ENCODE results near the gene ZBTB20.

ZBTB20 gene

DNA sequence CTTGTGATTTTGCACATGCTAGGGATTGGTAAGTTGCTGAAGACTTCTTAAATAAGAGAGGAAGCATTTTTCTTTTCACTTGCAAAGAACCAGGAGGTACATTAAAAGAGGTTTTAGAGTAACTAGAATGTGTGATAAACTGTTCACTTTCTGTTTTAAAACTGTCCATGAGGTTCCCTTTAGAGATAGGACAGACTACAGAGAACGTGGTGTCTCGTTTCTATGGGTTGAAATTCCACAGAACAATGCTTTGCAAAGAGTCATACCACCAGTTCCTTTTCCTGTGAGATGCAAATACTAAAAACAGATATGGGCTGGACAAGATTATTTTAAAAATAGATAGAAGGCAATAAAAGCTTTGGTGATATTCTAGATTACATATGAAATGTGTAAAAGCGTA, 480.5 kb downstream of the ZBTB20 start:
- TF ChIP-seq, protein P1, sequence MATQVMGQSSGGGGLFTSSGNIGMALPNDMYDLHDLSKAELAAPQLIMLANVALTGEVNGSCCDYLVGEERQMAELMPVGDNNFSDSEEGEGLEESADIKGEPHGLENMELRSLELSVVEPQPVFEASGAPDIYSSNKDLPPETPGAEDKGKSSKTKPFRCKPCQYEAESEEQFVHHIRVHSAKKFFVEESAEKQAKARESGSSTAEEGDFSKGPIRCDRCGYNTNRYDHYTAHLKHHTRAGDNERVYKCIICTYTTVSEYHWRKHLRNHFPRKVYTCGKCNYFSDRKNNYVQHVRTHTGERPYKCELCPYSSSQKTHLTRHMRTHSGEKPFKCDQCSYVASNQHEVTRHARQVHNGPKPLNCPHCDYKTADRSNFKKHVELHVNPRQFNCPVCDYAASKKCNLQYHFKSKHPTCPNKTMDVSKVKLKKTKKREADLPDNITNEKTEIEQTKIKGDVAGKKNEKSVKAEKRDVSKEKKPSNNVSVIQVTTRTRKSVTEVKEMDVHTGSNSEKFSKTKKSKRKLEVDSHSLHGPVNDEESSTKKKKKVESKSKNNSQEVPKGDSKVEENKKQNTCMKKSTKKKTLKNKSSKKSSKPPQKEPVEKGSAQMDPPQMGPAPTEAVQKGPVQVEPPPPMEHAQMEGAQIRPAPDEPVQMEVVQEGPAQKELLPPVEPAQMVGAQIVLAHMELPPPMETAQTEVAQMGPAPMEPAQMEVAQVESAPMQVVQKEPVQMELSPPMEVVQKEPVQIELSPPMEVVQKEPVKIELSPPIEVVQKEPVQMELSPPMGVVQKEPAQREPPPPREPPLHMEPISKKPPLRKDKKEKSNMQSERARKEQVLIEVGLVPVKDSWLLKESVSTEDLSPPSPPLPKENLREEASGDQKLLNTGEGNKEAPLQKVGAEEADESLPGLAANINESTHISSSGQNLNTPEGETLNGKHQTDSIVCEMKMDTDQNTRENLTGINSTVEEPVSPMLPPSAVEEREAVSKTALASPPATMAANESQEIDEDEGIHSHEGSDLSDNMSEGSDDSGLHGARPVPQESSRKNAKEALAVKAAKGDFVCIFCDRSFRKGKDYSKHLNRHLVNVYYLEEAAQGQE (IDR thresholded peaks at IDR 0.05; ENCODE audit: insufficient read depth in 1 of 2, low read depth in 2 of 2, low read length in 2 of 2), result no peak
- TF ChIP-seq FOXP2 (optimal IDR thresholded peaks at IDR 0.05; ENCODE audit: borderline replicate concordance, extremely low read depth, extremely low read length, insufficient read depth) (no peak), SIN3A (IDR thresholded peaks at IDR 0.05; ENCODE audit: borderline replicate concordance, insufficient read depth, low read length) (no peak), POLR2AphosphoS5 (IDR thresholded peaks at IDR 0.05; ENCODE audit: low read depth, low read length) (no peak), TAF1 (IDR thresholded peaks at IDR 0.05; ENCODE audit: borderline replicate concordance, insufficient read depth, low read length) (no peak)

DNA sequence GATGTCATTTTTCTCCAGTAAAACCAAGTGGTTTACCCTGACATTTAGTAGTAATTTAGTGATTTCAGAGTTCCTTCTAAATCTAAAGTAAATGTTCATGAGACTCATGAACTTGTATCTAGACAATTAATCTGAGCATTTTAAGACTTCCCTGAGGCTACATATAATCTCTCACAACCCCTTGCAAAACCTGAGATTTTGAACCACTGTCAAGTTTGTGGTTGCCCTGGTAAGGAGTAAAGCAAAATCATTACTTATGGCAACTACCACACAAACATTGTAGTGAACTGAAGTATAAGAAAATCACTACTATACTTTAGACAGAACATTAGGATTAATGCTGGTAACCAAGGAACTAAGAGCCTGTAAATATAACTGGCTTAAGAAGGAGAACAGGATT, 483.1 kb downstream of the ZBTB20 start:
- no peak for TF ChIP-seq POLR2AphosphoS5 (IDR thresholded peaks at IDR 0.05; ENCODE audit: low read depth, low read length)
- TF ChIP-seq, protein P1 (IDR thresholded peaks at IDR 0.05; ENCODE audit: insufficient read depth in 1 of 2, low read depth in 2 of 2, low read length in 2 of 2), result no peak
- no peak for TF ChIP-seq FOXP2 (optimal IDR thresholded peaks at IDR 0.05; ENCODE audit: borderline replicate concordance, extremely low read depth, extremely low read length, insufficient read depth)
- no peak for TF ChIP-seq TAF1 (IDR thresholded peaks at IDR 0.05; ENCODE audit: borderline replicate concordance, insufficient read depth, low read length)
- TF ChIP-seq SIN3A (IDR thresholded peaks at IDR 0.05; ENCODE audit: borderline replicate concordance, insufficient read depth, low read length), result no peak

DNA sequence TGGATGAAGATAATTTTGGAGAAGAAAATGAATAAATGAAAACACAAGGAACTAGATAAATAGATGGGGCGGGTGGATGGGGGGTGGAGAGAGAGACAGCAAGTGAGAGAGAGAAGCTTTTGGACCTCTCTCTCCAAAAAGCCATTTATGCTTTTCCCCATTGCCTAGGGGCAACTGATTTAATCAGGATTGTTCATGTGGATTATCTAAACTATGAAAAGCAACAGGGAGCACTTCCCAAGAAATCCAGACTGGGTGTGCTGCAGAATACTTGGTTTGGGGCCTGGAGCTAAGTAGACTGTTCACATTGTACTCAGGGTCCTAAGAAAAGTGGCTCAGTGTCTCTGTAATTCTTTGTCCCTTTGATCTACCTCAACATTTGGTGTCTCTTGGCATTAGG, 486.3 kb downstream of the ZBTB20 start:
- no peak for TF ChIP-seq POLR2AphosphoS5 (IDR thresholded peaks at IDR 0.05; ENCODE audit: low read depth, low read length)
- no peak for TF ChIP-seq SIN3A (IDR thresholded peaks at IDR 0.05; ENCODE audit: borderline replicate concordance, insufficient read depth, low read length)
- no peak for TF ChIP-seq TAF1 (IDR thresholded peaks at IDR 0.05; ENCODE audit: borderline replicate concordance, insufficient read depth, low read length)
- TF ChIP-seq FOXP2 (optimal IDR thresholded peaks at IDR 0.05; ENCODE audit: borderline replicate concordance, extremely low read depth, extremely low read length, insufficient read depth), result no peak
- TF ChIP-seq, protein P1 (IDR thresholded peaks at IDR 0.05; ENCODE audit: insufficient read depth in 1 of 2, low read depth in 2 of 2, low read length in 2 of 2), result no peak

DNA sequence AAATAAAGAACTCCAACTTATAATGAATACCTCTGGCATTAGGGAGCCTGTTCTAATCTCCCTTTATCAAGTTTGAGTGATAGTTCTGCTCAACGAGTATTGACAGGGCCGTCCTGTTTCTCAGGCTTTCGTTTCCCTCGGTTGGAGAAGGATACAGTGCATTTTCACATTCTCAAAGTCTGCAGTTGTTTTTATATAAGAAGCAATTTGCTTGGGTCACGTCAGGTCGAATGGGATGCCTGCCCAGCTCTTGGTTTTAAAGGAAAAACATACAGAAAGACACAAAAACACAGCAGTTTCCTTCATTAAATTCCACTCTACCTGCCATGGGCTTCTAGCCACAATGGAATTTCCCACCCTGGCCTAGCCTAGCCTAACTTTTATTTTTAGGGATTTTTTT, 487.0 kb downstream of the ZBTB20 start:
- TF ChIP-seq SIN3A (IDR thresholded peaks at IDR 0.05; ENCODE audit: borderline replicate concordance, insufficient read depth, low read length) (no peak), TAF1 (IDR thresholded peaks at IDR 0.05; ENCODE audit: borderline replicate concordance, insufficient read depth, low read length) (no peak), POLR2AphosphoS5 (IDR thresholded peaks at IDR 0.05; ENCODE audit: low read depth, low read length) (no peak), FOXP2 (optimal IDR thresholded peaks at IDR 0.05; ENCODE audit: borderline replicate concordance, extremely low read depth, extremely low read length, insufficient read depth) (no peak)
- TF ChIP-seq, protein P1 (IDR thresholded peaks at IDR 0.05; ENCODE audit: insufficient read depth in 1 of 2, low read depth in 2 of 2, low read length in 2 of 2), result no peak
